ENCODE results near the gene PLXNC1.
A peak's percentile ranks its signal among the peaks of the same experiment; 100 is the strongest.

PLXNC1 gene

DNA sequence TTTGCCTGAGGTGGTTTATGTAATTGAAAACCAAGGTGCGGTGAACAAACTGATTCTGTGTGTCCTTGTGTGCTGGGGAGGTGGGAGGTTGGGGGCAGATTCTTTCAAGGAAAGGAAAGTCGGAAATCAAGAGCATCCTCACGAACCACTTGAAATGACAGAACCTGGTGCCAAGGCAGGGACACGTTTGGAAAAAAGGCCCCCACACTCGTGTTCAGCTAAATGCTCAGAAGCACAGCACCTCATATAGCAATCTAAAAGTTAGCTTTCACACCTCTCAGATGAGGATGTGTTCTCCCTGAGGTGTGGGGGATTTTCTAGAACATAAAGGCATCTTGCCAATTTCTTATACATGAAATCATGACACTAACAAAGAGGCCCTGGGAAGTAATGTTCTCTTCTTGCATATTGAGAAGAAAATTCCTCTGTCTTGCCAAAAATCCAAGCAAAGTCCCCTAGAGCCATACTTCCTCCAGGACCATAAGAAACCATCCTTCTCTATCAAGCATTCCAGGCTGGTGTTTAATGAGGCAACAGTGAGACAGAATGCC is 119.6 kb downstream of the PLXNC1 start:
- no peaks in the 10 kb centered on the region for H3K27me3 ChIP-seq (replicated peaks in 2 of 5; ENCODE audit: control insufficient read depth in 4 of 5, insufficient read depth in 5 of 5, low read length in 4 of 5)
- POLR2A ChIA-PET, result no interaction called here
- peaks cover 5 to 27% (median 11%) of the 10 kb centered on the region in 4 experiments for H3K36me3 ChIP-seq (ENCODE audit: control insufficient read depth in 4 of 4, insufficient read depth in 4 of 4, low read length in 3 of 4)
- DNase-seq, result peak in 2 of 3 donors; percentile 18 to 21
- CTCF ChIA-PET, result interaction anchor here (1.3 kb wide), 1 partner anchor 123 kb away, joined by 3 read pairs; no protein-coding TSS in a partner anchor
- no peaks in the 10 kb centered on the region for H3K9me3 ChIP-seq (ENCODE audit: control extremely low read depth in 1 of 5, control insufficient read depth in 4 of 5, insufficient read depth in 2 of 5, low read depth in 1 of 5, low read length in 4 of 5)
- 100% methylated on average over 1 of the region's 5 CpGs for WGBS (ENCODE audit: insufficient coverage)
- no peak overlapping the region for H3K27ac ChIP-seq (ENCODE audit: insufficient read depth in 1 of 2, low read depth in 1 of 2, low read length in 2 of 2, poor library complexity in 1 of 2, severe bottlenecking in 2 of 2)
- H3K4me3 ChIP-seq (ENCODE audit: control insufficient read depth in 1 of 7, extremely low read depth in 1 of 7, insufficient read depth in 4 of 7, low read depth in 2 of 7, low read length in 6 of 7), result no peak overlapping the region
- peaks cover 15 to 80% (median 47%) of the 10 kb centered on the region in 4 experiments for H3K4me1 ChIP-seq (ENCODE audit: control extremely low read depth in 1 of 4, control insufficient read depth in 4 of 4, insufficient read depth in 4 of 4, low read length in 3 of 4)

DNA sequence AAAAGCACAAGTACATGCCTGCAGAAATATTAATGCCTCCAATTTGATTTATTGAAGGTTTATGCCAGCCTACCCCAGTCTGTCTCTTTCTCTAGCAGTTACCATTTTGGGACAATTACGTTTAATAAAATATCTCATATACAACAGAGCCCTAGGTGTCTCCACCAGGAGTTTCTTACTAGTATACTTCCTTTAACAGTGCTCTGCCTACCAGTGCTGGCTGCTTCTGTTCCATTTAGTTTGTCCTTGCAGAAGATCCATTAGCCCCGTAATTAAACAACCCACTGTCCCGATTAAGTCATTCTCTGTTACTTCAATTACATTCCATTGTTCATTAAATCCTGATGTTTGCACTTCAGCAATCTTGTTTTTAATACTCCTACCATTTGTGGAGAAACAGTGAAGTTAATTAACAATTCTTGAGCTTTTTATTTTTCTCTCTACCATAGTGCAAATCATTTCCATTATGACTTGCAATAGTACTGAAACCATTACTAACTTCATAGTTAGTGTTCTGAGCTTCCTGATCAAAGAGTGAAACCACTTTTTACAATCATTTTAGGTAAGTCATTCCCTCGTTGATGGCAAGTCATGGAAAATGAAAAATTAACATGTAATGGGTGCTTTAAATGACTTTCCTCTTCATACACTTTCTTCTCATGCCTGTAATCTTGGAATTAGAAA is 121.1 kb downstream of the PLXNC1 start:
- Histone ChIP-seq H3K4me3 (ENCODE audit: control insufficient read depth in 1 of 7, extremely low read depth in 1 of 7, insufficient read depth in 4 of 7, low read depth in 2 of 7, low read length in 6 of 7) (no peak overlapping the region), H3K27ac (ENCODE audit: insufficient read depth in 1 of 2, low read depth in 1 of 2, low read length in 2 of 2, poor library complexity in 1 of 2, severe bottlenecking in 2 of 2) (no peak overlapping the region), H3K27me3 (replicated peaks in 2 of 5; ENCODE audit: control insufficient read depth in 4 of 5, insufficient read depth in 5 of 5, low read length in 4 of 5) (no peaks in the 10 kb centered on the region), H3K4me1 (ENCODE audit: control extremely low read depth in 1 of 4, control insufficient read depth in 4 of 4, insufficient read depth in 4 of 4, low read length in 3 of 4) (peaks cover 15 to 66% (median 36%) of the 10 kb centered on the region in 4 experiments), H3K9me3 (ENCODE audit: control extremely low read depth in 1 of 5, control insufficient read depth in 4 of 5, insufficient read depth in 2 of 5, low read depth in 1 of 5, low read length in 4 of 5) (no peaks in the 10 kb centered on the region), H3K36me3 (ENCODE audit: control insufficient read depth in 4 of 4, insufficient read depth in 4 of 4, low read length in 3 of 4) (peaks cover 5 to 30% (median 12%) of the 10 kb centered on the region in 4 experiments)
- CTCF ChIA-PET, result interaction anchor here (0.9 to 1.5 kb wide), 4 partner anchors 11 to 126 kb away, joined by 3 read pairs; no protein-coding TSS in a partner anchor
- DNase-seq, result no peak
- 100% methylated on average over 3 of the region's 4 CpGs for WGBS (ENCODE audit: insufficient coverage)
- POLR2A ChIA-PET, result no interaction called here

DNA sequence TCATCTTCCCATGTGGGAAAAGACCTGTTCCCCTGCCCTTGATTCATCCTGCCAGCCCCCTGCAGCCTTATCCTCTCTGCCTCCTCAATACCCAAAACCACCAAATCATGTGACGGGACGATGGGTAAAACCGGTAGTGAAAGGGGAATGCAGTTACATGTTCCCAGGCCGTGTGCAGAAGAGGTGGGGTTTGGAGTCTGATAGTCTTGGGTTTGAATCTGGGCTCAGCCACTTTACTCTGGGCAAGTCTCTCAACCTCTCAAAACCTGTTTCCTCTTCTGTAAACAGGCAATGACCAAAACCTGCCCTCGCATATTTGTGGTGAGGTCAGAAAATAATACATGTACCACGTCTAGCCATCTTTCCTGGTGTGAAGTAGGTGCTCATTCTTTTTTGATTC is 123.0 kb downstream of the PLXNC1 start:
- 57% methylated on average over 1 of the region's 6 CpGs for WGBS (ENCODE audit: insufficient coverage)
- ChIA-PET POLR2A (no interaction called here), CTCF (interaction anchor here (0.7 to 1.6 kb wide), 5 partner anchors 12 to 143 kb away, joined by 3 read pairs; no protein-coding TSS in a partner anchor)
- Histone ChIP-seq H3K4me3 (ENCODE audit: control insufficient read depth in 1 of 7, extremely low read depth in 1 of 7, insufficient read depth in 4 of 7, low read depth in 2 of 7, low read length in 6 of 7) (no peak overlapping the region), H3K36me3 (ENCODE audit: control insufficient read depth in 4 of 4, insufficient read depth in 4 of 4, low read length in 3 of 4) (peaks cover 3 to 20% (median 4%) of the 10 kb centered on the region in 4 experiments), H3K4me1 (ENCODE audit: control extremely low read depth in 1 of 4, control insufficient read depth in 4 of 4, insufficient read depth in 4 of 4, low read length in 3 of 4) (peaks cover 15 to 52% (median 31%) of the 10 kb centered on the region in 4 experiments), H3K27ac (ENCODE audit: insufficient read depth in 1 of 2, low read depth in 1 of 2, low read length in 2 of 2, poor library complexity in 1 of 2, severe bottlenecking in 2 of 2) (no peak overlapping the region), H3K27me3 (replicated peaks in 2 of 5; ENCODE audit: control insufficient read depth in 4 of 5, insufficient read depth in 5 of 5, low read length in 4 of 5) (no peaks in the 10 kb centered on the region), H3K9me3 (ENCODE audit: control extremely low read depth in 1 of 5, control insufficient read depth in 4 of 5, insufficient read depth in 2 of 5, low read depth in 1 of 5, low read length in 4 of 5) (no peaks in the 10 kb centered on the region)
- DNase-seq, result peak in 2 of 3 donors; percentile 49 to 56

DNA sequence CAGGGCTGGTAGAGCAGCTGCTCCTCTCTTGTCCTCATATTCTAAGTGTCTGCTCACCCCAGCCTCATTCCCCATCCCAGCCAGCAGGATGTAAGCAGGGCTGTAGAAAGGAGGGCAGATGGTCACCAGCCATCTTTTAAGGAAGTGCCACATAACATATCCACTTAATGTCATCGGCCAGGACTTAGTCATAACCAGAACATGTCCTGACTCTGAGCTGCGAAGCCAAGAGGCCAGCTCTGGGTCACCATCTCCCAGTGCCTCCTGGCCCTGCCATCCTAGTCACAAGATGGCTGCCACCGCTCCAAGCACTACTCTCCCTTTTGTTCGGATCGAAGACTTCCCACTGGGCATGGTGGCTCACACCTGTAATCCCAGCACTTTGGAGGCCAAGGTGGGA is 123.9 kb downstream of the PLXNC1 start:
- Histone ChIP-seq H3K27me3 (replicated peaks in 2 of 5; ENCODE audit: control insufficient read depth in 4 of 5, insufficient read depth in 5 of 5, low read length in 4 of 5) (no peaks in the 10 kb centered on the region), H3K27ac (ENCODE audit: insufficient read depth in 1 of 2, low read depth in 1 of 2, low read length in 2 of 2, poor library complexity in 1 of 2, severe bottlenecking in 2 of 2) (no peak overlapping the region), H3K36me3 (ENCODE audit: control insufficient read depth in 4 of 4, insufficient read depth in 4 of 4, low read length in 3 of 4) (peaks cover 3 to 25% (median 5%) of the 10 kb centered on the region in 4 experiments), H3K9me3 (ENCODE audit: control extremely low read depth in 1 of 5, control insufficient read depth in 4 of 5, insufficient read depth in 2 of 5, low read depth in 1 of 5, low read length in 4 of 5) (no peaks in the 10 kb centered on the region), H3K4me3 (ENCODE audit: control insufficient read depth in 1 of 7, extremely low read depth in 1 of 7, insufficient read depth in 4 of 7, low read depth in 2 of 7, low read length in 6 of 7) (no peak overlapping the region), H3K4me1 (ENCODE audit: control extremely low read depth in 1 of 4, control insufficient read depth in 4 of 4, insufficient read depth in 4 of 4, low read length in 3 of 4) (peaks cover 7 to 42% (median 22%) of the 10 kb centered on the region in 4 experiments)
- 94% methylated on average over 4 of the region's 5 CpGs for WGBS (ENCODE audit: insufficient coverage)
- peak in 1 of 3 donors; percentile 15 for DNase-seq
- CTCF ChIA-PET, result interaction anchor here (1.1 to 1.8 kb wide), 5 partner anchors 11 to 144 kb away, joined by 3 to 5 read pairs (median 3); no protein-coding TSS in a partner anchor
- POLR2A ChIA-PET, result no interaction called here

DNA sequence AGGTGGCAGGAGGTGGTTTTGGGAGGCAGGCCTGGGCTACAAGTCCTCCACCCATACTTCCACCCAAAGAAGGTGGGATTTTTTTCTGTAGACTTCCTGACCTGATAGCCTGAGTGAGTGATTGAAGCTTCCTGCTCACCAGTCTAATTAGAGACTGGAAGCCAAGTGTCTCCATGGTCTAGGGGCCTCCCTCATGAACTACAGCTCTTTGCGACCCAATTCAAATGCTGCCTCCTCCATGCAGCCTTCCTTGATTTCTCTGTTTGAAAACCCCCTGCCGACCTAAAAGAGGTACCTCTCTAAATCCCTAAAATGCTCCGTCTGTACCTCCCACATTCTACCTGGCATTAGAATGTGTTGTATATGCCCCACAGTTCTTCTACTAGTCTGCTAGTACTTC is 124.9 kb downstream of the PLXNC1 start:
- DNase-seq, result no peak
- Histone ChIP-seq H3K4me3 (ENCODE audit: control insufficient read depth in 1 of 7, extremely low read depth in 1 of 7, insufficient read depth in 4 of 7, low read depth in 2 of 7, low read length in 6 of 7) (no peak overlapping the region), H3K36me3 (ENCODE audit: control insufficient read depth in 4 of 4, insufficient read depth in 4 of 4, low read length in 3 of 4) (peaks cover 3 to 25% (median 7%) of the 10 kb centered on the region in 4 experiments), H3K27me3 (replicated peaks in 2 of 5; ENCODE audit: control insufficient read depth in 4 of 5, insufficient read depth in 5 of 5, low read length in 4 of 5) (no peaks in the 10 kb centered on the region), H3K4me1 (ENCODE audit: control extremely low read depth in 1 of 4, control insufficient read depth in 4 of 4, insufficient read depth in 4 of 4, low read length in 3 of 4) (peaks cover 2 to 32% (median 14%) of the 10 kb centered on the region in 4 experiments), H3K9me3 (ENCODE audit: control extremely low read depth in 1 of 5, control insufficient read depth in 4 of 5, insufficient read depth in 2 of 5, low read depth in 1 of 5, low read length in 4 of 5) (no peaks in the 10 kb centered on the region), H3K27ac (ENCODE audit: insufficient read depth in 1 of 2, low read depth in 1 of 2, low read length in 2 of 2, poor library complexity in 1 of 2, severe bottlenecking in 2 of 2) (no peak overlapping the region)
- whole genome bisulfite sequencing (ENCODE audit: insufficient coverage), result 100% methylated on average over 3 of the region's 3 CpGs
- CTCF ChIA-PET, result interaction anchor here (1.1 to 1.8 kb wide), 4 partner anchors 11 to 127 kb away, joined by 3 to 9 read pairs (median 5); partner anchors contain the start of gene PLXNC1
- POLR2A ChIA-PET, result interaction anchor here (0.7 kb wide), 1 partner anchor 42 kb away, joined by 3 read pairs; no protein-coding TSS in a partner anchor

DNA sequence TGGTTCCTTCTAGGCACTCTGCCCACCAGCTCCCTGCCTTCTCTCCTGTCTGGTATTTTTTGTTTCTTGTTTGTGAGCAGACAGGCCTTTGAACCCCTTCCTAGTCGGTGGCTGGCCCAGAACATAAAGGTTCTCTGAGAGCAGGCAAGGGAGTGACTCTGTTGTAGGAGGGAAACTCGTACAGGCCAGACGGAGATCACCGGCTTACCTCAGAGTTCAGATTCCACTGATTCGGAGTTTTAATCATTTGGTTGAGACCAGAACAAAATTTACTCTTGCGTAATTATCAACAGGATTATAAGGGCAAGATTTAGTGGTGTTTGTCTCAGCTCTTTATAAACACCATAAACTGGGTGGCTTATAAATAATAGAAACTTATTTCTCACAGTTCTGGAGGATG is 128.3 kb downstream of the PLXNC1 start:
- no peaks in the 10 kb centered on the region for H3K27me3 ChIP-seq (replicated peaks in 2 of 5; ENCODE audit: control insufficient read depth in 4 of 5, insufficient read depth in 5 of 5, low read length in 4 of 5)
- 100% methylated on average over 5 of the region's 6 CpGs for WGBS (ENCODE audit: insufficient coverage)
- POLR2A ChIA-PET, result interaction anchor here (0.6 kb wide), 1 partner anchor 246 kb away, joined by 5 read pairs; no protein-coding TSS in a partner anchor
- H3K4me1 ChIP-seq (ENCODE audit: control extremely low read depth in 1 of 4, control insufficient read depth in 4 of 4, insufficient read depth in 4 of 4, low read length in 3 of 4), result peaks cover 0 to under 1% (median under 1%) of the 10 kb centered on the region in 4 experiments
- no peak overlapping the region for H3K4me3 ChIP-seq (ENCODE audit: control insufficient read depth in 1 of 7, extremely low read depth in 1 of 7, insufficient read depth in 4 of 7, low read depth in 2 of 7, low read length in 6 of 7)
- DNase-seq, result no peak
- H3K36me3 ChIP-seq (ENCODE audit: control insufficient read depth in 4 of 4, insufficient read depth in 4 of 4, low read length in 3 of 4), result peaks cover 11 to 47% (median 19%) of the 10 kb centered on the region in 4 experiments
- no peaks in the 10 kb centered on the region for H3K9me3 ChIP-seq (ENCODE audit: control extremely low read depth in 1 of 5, control insufficient read depth in 4 of 5, insufficient read depth in 2 of 5, low read depth in 1 of 5, low read length in 4 of 5)
- no peak overlapping the region for H3K27ac ChIP-seq (ENCODE audit: insufficient read depth in 1 of 2, low read depth in 1 of 2, low read length in 2 of 2, poor library complexity in 1 of 2, severe bottlenecking in 2 of 2)
- CTCF ChIA-PET, result interaction anchor here (1.1 to 1.2 kb wide), 2 partner anchors 19 to 23 kb away, joined by 4 read pairs; no protein-coding TSS in a partner anchor
